HCT116 (cell line): ENCODE data around the gene KNSTRN. TPM values are rescaled to one million over a fixed set of nuclear protein-coding genes. Genes with fewer than 3 reads are reported as not detected.

Source experiments
- ATAC-seq: fragments of 200-7000 bp; cut with Tn5 transposase; 2 replicates; pipeline ENCODE4 v1.9.1; 2020; ENCODE audit warnings: mild to moderate bottlenecking, moderate library complexity
- BruUV-seq: library from RNA; stranded (reverse); fragments of 400-500 nt; replicated peaks from 2 replicates; lab custom pipeline; 2021; lab: Mats Ljungman, UMichigan
- CTCF ChIA-PET: fragments of 300-600 bp; sonication (Branson Sonifier 250); formaldehyde crosslinking; loops from one replicate; lab custom pipeline; 2021; ENCODE audit warnings: antibody characterized with exemption; lab: Charles Lee
- POLR2A ChIA-PET: fragments of 300-600, 350-600 bp; sonication (Branson Sonifier 250); formaldehyde crosslinking; loops from one replicate; lab custom pipeline; 2021; ENCODE audit warnings: antibody characterized with exemption; lab: Charles Lee
- RAD21 ChIA-PET, 2 experiments: fragments of 300-600 bp; sonication (Branson Sonifier 250); formaldehyde crosslinking; loops; one replicate each; lab custom pipeline; 2023; ENCODE audit warnings: low total read pairs in 2 of 2; ENCODE audit not compliant: uncharacterized antibody in 2 of 2, unreplicated experiment in 2 of 2, low non-redundant PET in 1 of 2; lab: Charles Lee
- DNase-seq: peaks from one replicate; pipeline ENCODE4 v3.0.0-alpha.2; 2010; ENCODE audit warnings: low read depth, low spot score
- H2AFZ ChIP-seq: fragments of 200-600 bp; shearing (Covaris generic), sonication (generic); 2 replicates; pipeline ENCODE4 v1.6.1; 2017; ENCODE audit warnings: low read depth, mixed run types, mixed read lengths, antibody characterized with exemption, low read length; ENCODE audit not compliant: poor library complexity, severe bottlenecking
- H3K27ac ChIP-seq: 2 replicates; pipeline ENCODE4 v1.5.1; 2012; ENCODE audit warnings: low read depth, low read length
- H3K27me3 ChIP-seq: fragments of 200-600 bp; sonication (generic); 2 replicates; pipeline ENCODE4 v1.6.1; 2016; ENCODE audit warnings: mixed run types, low read length, mixed read lengths; ENCODE audit not compliant: insufficient read depth
- H3K36me3 ChIP-seq, 2 experiments: fragments of 200-500 bp in 1 of 2; fragments of 200-600 bp in 1 of 2; sonication (Bioruptor generic) in 1 of 2; sonication (generic) in 1 of 2; 2 replicates each; pipeline versions ENCODE4 v1.5.1 to v1.6.1; 2014 to 2016; ENCODE audit warnings: low read length in 2 of 2, inconsistent platforms in 1 of 2, mixed read lengths in 1 of 2, mixed run types in 1 of 2; ENCODE audit not compliant: insufficient read depth in 2 of 2, control insufficient read depth in 1 of 2
- H3K4me1 ChIP-seq, 2 experiments: fragments of 200-600 bp in 1 of 2; sonication (generic) in 1 of 2; 2 replicates each; pipeline versions ENCODE4 v1.5.1 to v1.6.1; 2012 to 2017; ENCODE audit warnings: low read length in 2 of 2, inconsistent platforms in 1 of 2, mild to moderate bottlenecking in 1 of 2, mixed read lengths in 1 of 2, mixed run types in 1 of 2, moderate library complexity in 1 of 2; ENCODE audit not compliant: insufficient read depth in 2 of 2, control insufficient read depth in 1 of 2
- H3K4me2 ChIP-seq: fragments of 200-600 bp; sonication (generic); 2 replicates; pipeline ENCODE4 v1.6.1; 2017; ENCODE audit warnings: mixed run types, low read length, mixed read lengths
- H3K4me3 ChIP-seq, 2 experiments: fragments of 200-600 bp in 1 of 2; sonication (generic) in 1 of 2; replicated peaks in 1 of 2; 2 replicates each; pipeline ENCODE4 v1.5.1; 2011 to 2016; ENCODE audit warnings: low read length in 2 of 2, control low read depth in 1 of 2, low read depth in 1 of 2, mild to moderate bottlenecking in 1 of 2, mixed read lengths in 1 of 2, mixed run types in 1 of 2
- H3K79me2 ChIP-seq: fragments of 200-600 bp; sonication (generic); 2 replicates; pipeline ENCODE4 v1.6.1; 2017; ENCODE audit warnings: mild to moderate bottlenecking, mixed run types, low read length, moderate library complexity, mixed read lengths; ENCODE audit not compliant: insufficient read depth
- H3K9ac ChIP-seq: fragments of 200-600 bp; sonication (generic); 2 replicates; pipeline ENCODE4 v1.6.1; 2016; ENCODE audit warnings: low read length, mixed read lengths
- H3K9me2 ChIP-seq: fragments of 200-600 bp; sonication (generic), shearing (Covaris generic); 2 replicates; pipeline ENCODE4 v1.6.1; 2017; ENCODE audit warnings: mixed run types, mild to moderate bottlenecking, moderate library complexity; ENCODE audit not compliant: insufficient read depth
- H3K9me3 ChIP-seq, 2 experiments: fragments of 200-500 bp in 1 of 2; fragments of 200-600 bp in 1 of 2; sonication (Bioruptor generic) in 1 of 2; sonication (generic) in 1 of 2; 2 replicates each; pipeline ENCODE4 v1.6.1; 2014 to 2017; ENCODE audit warnings: low read length in 2 of 2, mixed read lengths in 2 of 2, inconsistent platforms in 1 of 2, low read depth in 1 of 2, mild to moderate bottlenecking in 1 of 2, mixed run types in 1 of 2, moderate library complexity in 1 of 2; ENCODE audit not compliant: control insufficient read depth in 1 of 2, insufficient read depth in 1 of 2
- H4K20me1 ChIP-seq: fragments of 200-600 bp; sonication (generic), shearing (Covaris generic); 2 replicates; pipeline ENCODE4 v1.6.1; 2017; ENCODE audit warnings: mixed run types, mild to moderate bottlenecking, moderate library complexity; ENCODE audit not compliant: insufficient read depth
- CBX3 ChIP-seq: IDR thresholded peaks from 2 replicates; pipeline ENCODE4 v1.6.1; 2012; ENCODE audit warnings: low read depth
- EGR1 ChIP-seq: IDR thresholded peaks from 2 replicates; pipeline ENCODE4 v1.6.1; 2012; ENCODE audit warnings: low read depth
- EZH2 ChIP-seq: fragments of 200-600 bp; sonication (generic); IDR thresholded peaks from 2 replicates; pipeline ENCODE4 v1.6.1; 2017; ENCODE audit warnings: antibody characterized with exemption, mixed run types
- JUND ChIP-seq: IDR thresholded peaks from 2 replicates; pipeline ENCODE4 v1.6.1; 2012
- POLR2A ChIP-seq: IDR thresholded peaks from 2 replicates; pipeline ENCODE4 v1.7.0; 2011; ENCODE audit warnings: borderline replicate concordance; ENCODE audit not compliant: insufficient read depth, insufficient read length; ENCODE audit errors: extremely low read depth
- SIN3A ChIP-seq: IDR thresholded peaks from 2 replicates; pipeline ENCODE4 v1.6.1; 2012; ENCODE audit warnings: low read depth
- YY1 ChIP-seq: IDR thresholded peaks from 2 replicates; pipeline ENCODE4 v1.6.1; 2011; ENCODE audit warnings: low read length, low read depth, moderate library complexity, mild to moderate bottlenecking; ENCODE audit not compliant: insufficient replicate concordance; ENCODE audit errors: extremely low read depth
- ZFX ChIP-seq: fragments of 450-650 bp; IDR thresholded peaks from 2 replicates; pipeline ENCODE4 v1.6.1; 2017
- intact Hi-C: fragments of 100-400 bp; cut with micrococcal nuclease; formaldehyde crosslinking; loops from 2 replicates; pipeline ENCODE4 v1.10.0; 2022
- total RNA-seq: library from RNA; stranded (reverse); gene quantifications from one replicate; pipeline ENCODE4 v1.2.1, GENCODE V29; 2021; ENCODE audit not compliant: unreplicated experiment
- TF ChIP-seq, protein P1 (sequence below), 3 experiments: fragments of 200-600 bp in 1 of 3; sonication (generic) in 1 of 3; IDR thresholded peaks in 2 of 3; conservative IDR thresholded peaks in 1 of 3; 2 replicates each; pipeline ENCODE4 v1.5.1; 2012 to 2017; ENCODE audit warnings: low read depth in 2 of 3, low read length in 2 of 3, antibody characterized with exemption in 1 of 3, borderline replicate concordance in 1 of 3, control low read depth in 1 of 3, mild to moderate bottlenecking in 1 of 3, mixed read lengths in 1 of 3, mixed run types in 1 of 3, moderate library complexity in 1 of 3; ENCODE audit not compliant: insufficient read depth in 1 of 3
- TF ChIP-seq, protein P2 (sequence below): IDR thresholded peaks from 2 replicates; pipeline ENCODE4 v1.6.1; 2011; ENCODE audit warnings: mild to moderate bottlenecking, low read length, moderate library complexity; ENCODE audit not compliant: insufficient replicate concordance; ENCODE audit errors: extremely low read depth

The KNSTRN gene
- total RNA-seq, 1 experiment from 2014 or later: 84.1 TPM

DNA sequence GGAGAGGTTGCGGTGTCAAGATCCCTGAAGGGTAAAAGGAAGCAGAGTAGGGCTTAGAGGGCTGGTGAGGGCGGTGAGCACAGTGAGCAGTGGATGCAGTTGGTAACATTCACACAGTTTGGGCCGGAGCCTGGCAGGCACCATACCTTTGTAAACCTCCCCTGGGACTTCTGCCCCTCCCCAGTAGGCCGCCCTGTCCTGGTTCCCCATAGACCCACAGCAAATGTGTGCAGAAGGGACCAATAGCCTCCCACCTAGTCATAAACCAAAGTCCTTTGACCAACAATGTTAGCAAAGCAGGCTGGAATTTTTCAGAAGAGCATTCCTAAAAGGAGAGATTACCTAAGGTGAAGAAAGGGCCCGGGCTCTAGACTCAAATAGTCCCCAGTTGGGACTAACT lies 33.4 kb upstream of the KNSTRN start (continued):
- TF ChIP-seq EGR1: no peak
- no peak for TF ChIP-seq ZFX

DNA sequence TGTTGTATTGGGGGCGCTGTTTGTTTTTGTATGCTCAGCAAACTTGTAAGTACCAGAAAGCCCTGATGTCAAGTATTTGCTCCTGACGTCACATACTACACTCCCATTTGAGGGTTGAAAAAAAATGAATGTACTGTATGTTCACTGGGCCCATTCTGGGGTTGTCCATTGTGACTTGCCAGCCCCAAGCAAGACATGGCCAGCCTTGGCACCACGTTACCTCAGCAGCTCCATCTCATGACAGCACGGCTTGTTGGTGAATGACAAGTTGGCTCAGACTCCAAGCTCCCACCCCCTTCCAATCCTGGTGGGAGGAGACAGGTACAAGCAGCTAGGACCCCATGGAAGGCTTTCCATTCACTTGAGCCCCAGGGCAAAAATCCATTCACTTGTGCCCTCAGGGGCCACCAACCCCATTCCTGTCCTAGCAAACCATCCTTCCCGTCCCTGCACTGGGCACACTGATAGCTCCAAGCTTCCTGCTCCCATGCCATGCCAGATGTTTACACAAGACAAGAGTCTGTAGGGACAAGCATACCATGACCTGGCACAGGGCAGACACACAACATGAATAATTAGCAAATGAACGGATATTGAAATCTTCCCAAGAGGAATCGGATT lies 30.1 kb upstream of the KNSTRN start:
- intact Hi-C loops: no loop called here
- no peaks in the 10 kb centered on the region for H3K9me3 ChIP-seq
- H3K27me3 ChIP-seq: no peaks in the 10 kb centered on the region
- RAD21 ChIA-PET: no interaction called here
- DNase-seq: no peak
- H3K4me3 ChIP-seq: no peak overlapping the region
- H3K79me2 ChIP-seq: no peaks in the 10 kb centered on the region
- ATAC-seq: no peak
- H3K9me2 ChIP-seq: no peaks in the 10 kb centered on the region
- CTCF ChIA-PET: interaction anchor here (1.4 kb wide), 1 partner anchor 12 kb away, joined by 4 read pairs; the partner anchor contains the start of gene CCDC9B
- peaks cover 8 to 33% of the 10 kb centered on the region in 2 experiments for H3K4me1 ChIP-seq
- no peaks in the 10 kb centered on the region for H4K20me1 ChIP-seq
- TF ChIP-seq CBX3 (no peak), POLR2A (no peak), YY1 (no peak), EZH2 (no peak), SIN3A (no peak), JUND (no peak)
- TF ChIP-seq, protein P1, sequence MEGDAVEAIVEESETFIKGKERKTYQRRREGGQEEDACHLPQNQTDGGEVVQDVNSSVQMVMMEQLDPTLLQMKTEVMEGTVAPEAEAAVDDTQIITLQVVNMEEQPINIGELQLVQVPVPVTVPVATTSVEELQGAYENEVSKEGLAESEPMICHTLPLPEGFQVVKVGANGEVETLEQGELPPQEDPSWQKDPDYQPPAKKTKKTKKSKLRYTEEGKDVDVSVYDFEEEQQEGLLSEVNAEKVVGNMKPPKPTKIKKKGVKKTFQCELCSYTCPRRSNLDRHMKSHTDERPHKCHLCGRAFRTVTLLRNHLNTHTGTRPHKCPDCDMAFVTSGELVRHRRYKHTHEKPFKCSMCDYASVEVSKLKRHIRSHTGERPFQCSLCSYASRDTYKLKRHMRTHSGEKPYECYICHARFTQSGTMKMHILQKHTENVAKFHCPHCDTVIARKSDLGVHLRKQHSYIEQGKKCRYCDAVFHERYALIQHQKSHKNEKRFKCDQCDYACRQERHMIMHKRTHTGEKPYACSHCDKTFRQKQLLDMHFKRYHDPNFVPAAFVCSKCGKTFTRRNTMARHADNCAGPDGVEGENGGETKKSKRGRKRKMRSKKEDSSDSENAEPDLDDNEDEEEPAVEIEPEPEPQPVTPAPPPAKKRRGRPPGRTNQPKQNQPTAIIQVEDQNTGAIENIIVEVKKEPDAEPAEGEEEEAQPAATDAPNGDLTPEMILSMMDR (IDR thresholded peaks at IDR 0.05 in 2 of 3, conservative IDR thresholded peaks at IDR 0.05 in 1 of 3; ENCODE audit: borderline replicate concordance in 1 of 3, insufficient read depth in 1 of 3, low read depth in 2 of 3, low read length in 2 of 3): no peak
- TF ChIP-seq, protein P2, sequence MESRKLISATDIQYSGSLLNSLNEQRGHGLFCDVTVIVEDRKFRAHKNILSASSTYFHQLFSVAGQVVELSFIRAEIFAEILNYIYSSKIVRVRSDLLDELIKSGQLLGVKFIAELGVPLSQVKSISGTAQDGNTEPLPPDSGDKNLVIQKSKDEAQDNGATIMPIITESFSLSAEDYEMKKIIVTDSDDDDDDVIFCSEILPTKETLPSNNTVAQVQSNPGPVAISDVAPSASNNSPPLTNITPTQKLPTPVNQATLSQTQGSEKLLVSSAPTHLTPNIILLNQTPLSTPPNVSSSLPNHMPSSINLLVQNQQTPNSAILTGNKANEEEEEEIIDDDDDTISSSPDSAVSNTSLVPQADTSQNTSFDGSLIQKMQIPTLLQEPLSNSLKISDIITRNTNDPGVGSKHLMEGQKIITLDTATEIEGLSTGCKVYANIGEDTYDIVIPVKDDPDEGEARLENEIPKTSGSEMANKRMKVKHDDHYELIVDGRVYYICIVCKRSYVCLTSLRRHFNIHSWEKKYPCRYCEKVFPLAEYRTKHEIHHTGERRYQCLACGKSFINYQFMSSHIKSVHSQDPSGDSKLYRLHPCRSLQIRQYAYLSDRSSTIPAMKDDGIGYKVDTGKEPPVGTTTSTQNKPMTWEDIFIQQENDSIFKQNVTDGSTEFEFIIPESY: no peak
- TF ChIP-seq, all 23 proteins: peak for 0
- no peak overlapping the region for H3K27ac ChIP-seq
- H3K9ac ChIP-seq: no peak overlapping the region
- no peak overlapping the region for H3K4me2 ChIP-seq
- H2AFZ ChIP-seq: no peak overlapping the region
- BruUV-seq: no TSS peak
- no peaks in the 10 kb centered on the region for H3K36me3 ChIP-seq
- POLR2A ChIA-PET: no interaction called here
